Progenitor cell of endocrine pancreas (in vitro differentiated cells): ENCODE measurements around the gene NPAS2. TPM values are rescaled to one million over a fixed set of nuclear protein-coding genes. Genes with fewer than 3 reads are reported as not detected.

ENCODE experiments used
- DNase-seq: peaks from one replicate; pipeline ENCODE4 v3.0.0; 2021; ENCODE audit warnings: low spot score; ENCODE audit not compliant: unreplicated experiment
- H3K27ac Mint-ChIP-seq: 2 replicates; pipeline ENCODE4 v1.8.0; 2021; ENCODE audit warnings: mild to moderate bottlenecking, moderate library complexity, mixed read lengths
- H3K27me3 Mint-ChIP-seq: 2 replicates; pipeline ENCODE4 v1.8.0; 2021; ENCODE audit warnings: mixed read lengths
- H3K36me3 Mint-ChIP-seq: 2 replicates; pipeline ENCODE4 v1.8.0; 2022; ENCODE audit warnings: mixed read lengths; ENCODE audit not compliant: insufficient read depth
- H3K4me1 Mint-ChIP-seq: 2 replicates; pipeline ENCODE4 v1.8.0; 2021; ENCODE audit warnings: low read depth, mixed read lengths
- H3K4me3 Mint-ChIP-seq: 2 replicates; pipeline ENCODE4 v1.8.0; 2021; ENCODE audit warnings: low read depth, mild to moderate bottlenecking, moderate library complexity, mixed read lengths
- H3K9me3 Mint-ChIP-seq: 2 replicates; pipeline ENCODE4 v1.8.0; 2021; ENCODE audit warnings: low read depth, mixed read lengths
- CTCF ChIP-seq: fragments of 200-600 bp; sonication (generic); IDR thresholded peaks from one replicate; pipeline ENCODE4 v1.5.0; 2021; ENCODE audit warnings: antibody characterized with exemption, mild to moderate bottlenecking; ENCODE audit not compliant: unreplicated experiment
- total RNA-seq: library from RNA; stranded (reverse); gene quantifications from 2 replicates; pipeline ENCODE4 v1.2.1, GENCODE V29; 2021

The NPAS2 gene
- total RNA-seq, 1 donor from 2014 or later: 0.84 TPM

GRCh38 chr2:100793982-100794381, 26.0 kb upstream of the NPAS2 start:
- H3K9me3 Mint-ChIP-seq: no peaks in the 10 kb centered on the region
- TF ChIP-seq CTCF: no peak
- peaks cover 12% of the 10 kb centered on the region for H3K27me3 Mint-ChIP-seq
- peaks cover 9% of the 10 kb centered on the region for H3K4me1 Mint-ChIP-seq
- H3K36me3 Mint-ChIP-seq: no peaks in the 10 kb centered on the region
- no peak for DNase-seq
- H3K4me3 Mint-ChIP-seq: no peak overlapping the region
- no peak overlapping the region for H3K27ac Mint-ChIP-seq

GRCh38 chr2:100796499-100797100, 23.3 kb upstream of the NPAS2 start:
- TF ChIP-seq CTCF: no peak
- Mint-ChIP-seq H3K36me3 (no peaks in the 10 kb centered on the region), H3K27ac (no peak overlapping the region), H3K9me3 (no peaks in the 10 kb centered on the region), H3K4me3 (no peak overlapping the region), H3K4me1 (peaks cover 7% of the 10 kb centered on the region), H3K27me3 (peaks cover 24% of the 10 kb centered on the region)
- no peak for DNase-seq

GRCh38 chr2:100799686-100800085, 20.3 kb upstream of the NPAS2 start:
- Mint-ChIP-seq H3K4me1 (peaks cover 6% of the 10 kb centered on the region), H3K4me3 (no peak overlapping the region), H3K27ac (no peak overlapping the region), H3K27me3 (peaks cover 28% of the 10 kb centered on the region), H3K36me3 (no peaks in the 10 kb centered on the region), H3K9me3 (no peaks in the 10 kb centered on the region)
- TF ChIP-seq CTCF: no peak
- DNase-seq: no peak

GRCh38 chr2:100800915-100801314, 19.0 kb upstream of the NPAS2 start:
- Mint-ChIP-seq H3K36me3 (no peaks in the 10 kb centered on the region), H3K4me3 (no peak overlapping the region), H3K27ac (no peak overlapping the region), H3K27me3 (peaks cover 33% of the 10 kb centered on the region), H3K9me3 (no peaks in the 10 kb centered on the region), H3K4me1 (peaks cover 6% of the 10 kb centered on the region)
- no peak for DNase-seq
- no peak for TF ChIP-seq CTCF

- Mint-ChIP-seq H3K27me3 (peaks cover 32% of the 10 kb centered on the region), H3K4me1 (peaks cover 5% of the 10 kb centered on the region), H3K27ac (no peak overlapping the region), H3K36me3 (no peaks in the 10 kb centered on the region), H3K9me3 (no peaks in the 10 kb centered on the region), H3K4me3 (no peak overlapping the region)
- no peak for TF ChIP-seq CTCF
- no peak for DNase-seq
Measured at GRCh38 chr2:100801402-100801801, 18.5 kb upstream of the NPAS2 start.
